ENCODE results near the gene LRCOL1.

DNA sequence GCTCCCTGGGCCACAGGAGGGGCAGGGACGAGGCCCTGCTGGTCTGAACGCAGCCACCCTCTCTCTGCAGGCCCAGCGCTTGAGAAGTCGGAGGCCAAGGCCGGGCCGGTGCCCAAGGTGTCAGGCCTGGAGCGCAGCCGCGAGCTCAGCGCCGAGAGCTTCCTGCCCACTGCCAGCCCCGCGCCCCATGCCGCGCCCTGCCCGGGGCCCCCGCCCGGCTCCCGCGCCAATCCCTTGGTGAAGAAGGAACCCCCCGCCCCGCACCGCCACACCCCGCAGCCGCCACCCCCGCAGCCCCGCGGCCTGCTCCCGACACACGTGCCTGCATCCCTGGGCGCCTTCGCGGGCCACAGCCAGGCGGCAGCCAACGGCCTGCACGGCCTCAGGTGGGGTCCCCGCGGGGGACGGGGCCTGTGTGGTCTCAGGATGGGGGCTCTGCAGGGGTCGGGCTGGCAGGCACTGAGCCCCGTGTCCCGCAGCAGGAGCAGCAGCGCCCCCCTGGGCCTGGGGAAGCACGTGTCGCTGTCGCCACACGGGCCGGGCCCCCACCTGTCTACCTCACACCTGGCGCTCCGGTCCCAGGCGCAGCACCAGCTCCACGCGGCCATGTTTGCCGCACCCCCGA is 40.4 kb downstream of the LRCOL1 start:
- TF ChIP-seq, protein P1, sequence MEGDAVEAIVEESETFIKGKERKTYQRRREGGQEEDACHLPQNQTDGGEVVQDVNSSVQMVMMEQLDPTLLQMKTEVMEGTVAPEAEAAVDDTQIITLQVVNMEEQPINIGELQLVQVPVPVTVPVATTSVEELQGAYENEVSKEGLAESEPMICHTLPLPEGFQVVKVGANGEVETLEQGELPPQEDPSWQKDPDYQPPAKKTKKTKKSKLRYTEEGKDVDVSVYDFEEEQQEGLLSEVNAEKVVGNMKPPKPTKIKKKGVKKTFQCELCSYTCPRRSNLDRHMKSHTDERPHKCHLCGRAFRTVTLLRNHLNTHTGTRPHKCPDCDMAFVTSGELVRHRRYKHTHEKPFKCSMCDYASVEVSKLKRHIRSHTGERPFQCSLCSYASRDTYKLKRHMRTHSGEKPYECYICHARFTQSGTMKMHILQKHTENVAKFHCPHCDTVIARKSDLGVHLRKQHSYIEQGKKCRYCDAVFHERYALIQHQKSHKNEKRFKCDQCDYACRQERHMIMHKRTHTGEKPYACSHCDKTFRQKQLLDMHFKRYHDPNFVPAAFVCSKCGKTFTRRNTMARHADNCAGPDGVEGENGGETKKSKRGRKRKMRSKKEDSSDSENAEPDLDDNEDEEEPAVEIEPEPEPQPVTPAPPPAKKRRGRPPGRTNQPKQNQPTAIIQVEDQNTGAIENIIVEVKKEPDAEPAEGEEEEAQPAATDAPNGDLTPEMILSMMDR (IDR thresholded peaks at IDR 0.05), result no peak
- no peak for TF ChIP-seq ZFX (IDR thresholded peaks at IDR 0.05; ENCODE audit: borderline replicate concordance)
